Lung (tissue), 12 donors: ENCODE data around the gene RNU1-3. TPM values are rescaled to one million over a fixed set of nuclear protein-coding genes. Genes with fewer than 3 reads are reported as not detected.
"Not testable (repeated sequence)": the region's sequence is repeated elsewhere in the genome, so short reads cannot be mapped to it uniquely, and the experiment has no call there.

Source experiments
- ATAC-seq: fragments of 200-7000 bp; cut with Tn5 transposase; one replicate; pipeline ENCODE4 v1.9.1; 2020; ENCODE audit warnings: moderate number of reproducible peaks; ENCODE audit not compliant: insufficient read depth, low FRiP score
- DNase-seq, 3 donors: peaks; one replicate each; pipeline ENCODE4 v3.0.0-alpha.2; 2013 to 2017
- H3K27ac ChIP-seq, 2 donors: one replicate each; pipeline ENCODE4 v1.5.1; 2013; ENCODE audit warnings: mild to moderate bottlenecking in 2 of 2, moderate library complexity in 2 of 2, control low read depth in 1 of 2, inconsistent platforms in 1 of 2, low read depth in 1 of 2, low read length in 1 of 2
- H3K27me3 ChIP-seq, 3 donors: one replicate each; pipeline ENCODE4 v1.5.1; 2013; ENCODE audit warnings: low read length in 2 of 3; ENCODE audit not compliant: control insufficient read depth in 3 of 3, insufficient read depth in 3 of 3
- H3K36me3 ChIP-seq, 4 donors: one replicate each; pipeline ENCODE4 v1.5.1; 2013; ENCODE audit warnings: low read length in 4 of 4, mild to moderate bottlenecking in 1 of 4, moderate library complexity in 1 of 4; ENCODE audit not compliant: control insufficient read depth in 4 of 4, insufficient read depth in 4 of 4
- H3K4me1 ChIP-seq, 5 donors: one replicate each; pipeline ENCODE4 v1.5.1; 2013; ENCODE audit warnings: low read length in 5 of 5, mild to moderate bottlenecking in 2 of 5, moderate library complexity in 1 of 5; ENCODE audit not compliant: control insufficient read depth in 5 of 5, insufficient read depth in 5 of 5
- H3K4me3 ChIP-seq: one replicate; pipeline ENCODE4 v1.5.1; 2013; ENCODE audit warnings: mild to moderate bottlenecking, control low read depth, moderate library complexity
- H3K9ac ChIP-seq, 2 donors: one replicate each; pipeline ENCODE4 v1.5.1; 2013; ENCODE audit warnings: low read length in 2 of 2, control low read depth in 1 of 2; ENCODE audit not compliant: insufficient read depth in 1 of 2
- H3K9me3 ChIP-seq, 4 donors: one replicate each; pipeline ENCODE4 v1.5.1; 2013; ENCODE audit warnings: low read length in 3 of 4, mild to moderate bottlenecking in 1 of 4, moderate library complexity in 1 of 4; ENCODE audit not compliant: control insufficient read depth in 4 of 4, insufficient read depth in 3 of 4
- WGBS, 2 donors: extraction: QIAGEN DNeasy Blood & Tissue Kit; methylation state at CpG; one replicate each; pipeline ENCODE4 v1.1.7; 2013; 5-methylcytosine and 5-hydroxymethylcytosine counted together
- polyA plus RNA-seq, 2 donors: library from polyadenylated mRNA; stranded (reverse); fragments of 200-250 nt; gene quantifications; one replicate each; pipeline ENCODE4 v1.2.1, GENCODE V29; 2013
- total RNA-seq, 2 donors: library from RNA; depleted of rRNA in 1 of 2; stranded (reverse); fragments of >200 nt in 1 of 2; gene quantifications; one replicate each; pipeline ENCODE4 v1.2.1, GENCODE V29; 2014 to 2021
- TF ChIP-seq, protein P1 (sequence below): IDR thresholded peaks from 2 replicates; pipeline ENCODE4 v1.5.1; 2012; ENCODE audit warnings: mild to moderate bottlenecking; ENCODE audit errors: control extremely low read depth, extremely low read depth
- donor health status: control.
- donor health status: control.
- donor health status: Bipolar disorder and iron deficiency.
- donor health status: healthy.
- donor health status: DM: yes; HTN: yes; CAD: no.

RNU1-3 gene
- total and polyA plus RNA-seq, 4 donors, result under 0.01 to 3,134 TPM; not detected in 2

DNA sequence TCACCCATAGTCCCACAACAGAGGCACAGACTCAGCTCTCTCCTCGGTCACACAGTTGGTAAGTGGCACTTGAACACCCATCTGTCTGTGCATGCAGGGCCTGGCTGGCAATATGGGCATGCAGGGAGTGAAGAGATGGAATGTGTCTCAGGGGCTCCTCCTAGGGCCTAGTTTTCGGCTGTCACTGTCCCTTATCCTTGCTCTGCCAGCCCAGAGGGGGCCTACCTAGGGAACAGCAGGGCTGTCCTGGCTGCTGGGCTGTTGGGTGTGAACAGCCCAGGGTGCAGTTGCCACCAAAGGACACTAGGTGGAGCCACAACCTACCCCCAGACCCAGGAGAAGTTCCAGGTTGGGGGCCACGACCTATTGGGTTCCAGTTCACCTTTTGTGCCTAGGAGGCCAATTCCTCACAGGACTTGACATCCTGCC, 42.9 kb upstream of the RNU1-3 start:
- not testable (repeated sequence) for H3K4me1 ChIP-seq, ATAC-seq, H3K4me3 ChIP-seq, H3K27ac ChIP-seq, H3K9me3 ChIP-seq, H3K36me3 ChIP-seq, H3K9ac ChIP-seq, H3K27me3 ChIP-seq
- WGBS, 2 donors, result 24 to 50% methylated on average over 2 to 3 of the region's 3 CpGs
- TF ChIP-seq, protein P1, sequence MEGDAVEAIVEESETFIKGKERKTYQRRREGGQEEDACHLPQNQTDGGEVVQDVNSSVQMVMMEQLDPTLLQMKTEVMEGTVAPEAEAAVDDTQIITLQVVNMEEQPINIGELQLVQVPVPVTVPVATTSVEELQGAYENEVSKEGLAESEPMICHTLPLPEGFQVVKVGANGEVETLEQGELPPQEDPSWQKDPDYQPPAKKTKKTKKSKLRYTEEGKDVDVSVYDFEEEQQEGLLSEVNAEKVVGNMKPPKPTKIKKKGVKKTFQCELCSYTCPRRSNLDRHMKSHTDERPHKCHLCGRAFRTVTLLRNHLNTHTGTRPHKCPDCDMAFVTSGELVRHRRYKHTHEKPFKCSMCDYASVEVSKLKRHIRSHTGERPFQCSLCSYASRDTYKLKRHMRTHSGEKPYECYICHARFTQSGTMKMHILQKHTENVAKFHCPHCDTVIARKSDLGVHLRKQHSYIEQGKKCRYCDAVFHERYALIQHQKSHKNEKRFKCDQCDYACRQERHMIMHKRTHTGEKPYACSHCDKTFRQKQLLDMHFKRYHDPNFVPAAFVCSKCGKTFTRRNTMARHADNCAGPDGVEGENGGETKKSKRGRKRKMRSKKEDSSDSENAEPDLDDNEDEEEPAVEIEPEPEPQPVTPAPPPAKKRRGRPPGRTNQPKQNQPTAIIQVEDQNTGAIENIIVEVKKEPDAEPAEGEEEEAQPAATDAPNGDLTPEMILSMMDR, result peak; percentile 49
- DNase-seq, result peak in 1 of 3 donors; percentile 47

DNA sequence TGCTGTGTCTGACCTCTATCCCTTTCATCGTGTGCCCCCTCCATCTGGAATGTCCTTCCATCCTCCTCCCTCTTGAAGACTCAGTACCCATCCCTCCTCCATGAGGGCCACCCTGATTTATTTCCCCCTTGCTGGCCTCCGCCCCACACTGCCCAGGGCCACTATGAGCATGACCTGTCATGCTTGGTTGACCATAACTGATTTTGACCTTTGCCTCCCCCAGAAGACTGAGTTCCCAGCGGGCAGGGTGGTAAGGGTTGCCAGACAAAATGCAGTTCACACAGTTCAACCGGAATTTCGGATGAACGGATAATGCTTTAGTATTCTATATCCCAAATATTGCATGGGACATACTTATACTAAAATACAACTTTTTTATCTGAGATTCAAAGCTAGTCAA, 42.0 kb upstream of the RNU1-3 start:
- not testable (repeated sequence) for H3K4me1 ChIP-seq, ATAC-seq, H3K27me3 ChIP-seq, H3K4me3 ChIP-seq, H3K9ac ChIP-seq, H3K9me3 ChIP-seq, DNase-seq, H3K36me3 ChIP-seq, H3K27ac ChIP-seq
- WGBS, 2 donors, result no CpG with 5 or more reads among the region's 6 CpGs

DNA sequence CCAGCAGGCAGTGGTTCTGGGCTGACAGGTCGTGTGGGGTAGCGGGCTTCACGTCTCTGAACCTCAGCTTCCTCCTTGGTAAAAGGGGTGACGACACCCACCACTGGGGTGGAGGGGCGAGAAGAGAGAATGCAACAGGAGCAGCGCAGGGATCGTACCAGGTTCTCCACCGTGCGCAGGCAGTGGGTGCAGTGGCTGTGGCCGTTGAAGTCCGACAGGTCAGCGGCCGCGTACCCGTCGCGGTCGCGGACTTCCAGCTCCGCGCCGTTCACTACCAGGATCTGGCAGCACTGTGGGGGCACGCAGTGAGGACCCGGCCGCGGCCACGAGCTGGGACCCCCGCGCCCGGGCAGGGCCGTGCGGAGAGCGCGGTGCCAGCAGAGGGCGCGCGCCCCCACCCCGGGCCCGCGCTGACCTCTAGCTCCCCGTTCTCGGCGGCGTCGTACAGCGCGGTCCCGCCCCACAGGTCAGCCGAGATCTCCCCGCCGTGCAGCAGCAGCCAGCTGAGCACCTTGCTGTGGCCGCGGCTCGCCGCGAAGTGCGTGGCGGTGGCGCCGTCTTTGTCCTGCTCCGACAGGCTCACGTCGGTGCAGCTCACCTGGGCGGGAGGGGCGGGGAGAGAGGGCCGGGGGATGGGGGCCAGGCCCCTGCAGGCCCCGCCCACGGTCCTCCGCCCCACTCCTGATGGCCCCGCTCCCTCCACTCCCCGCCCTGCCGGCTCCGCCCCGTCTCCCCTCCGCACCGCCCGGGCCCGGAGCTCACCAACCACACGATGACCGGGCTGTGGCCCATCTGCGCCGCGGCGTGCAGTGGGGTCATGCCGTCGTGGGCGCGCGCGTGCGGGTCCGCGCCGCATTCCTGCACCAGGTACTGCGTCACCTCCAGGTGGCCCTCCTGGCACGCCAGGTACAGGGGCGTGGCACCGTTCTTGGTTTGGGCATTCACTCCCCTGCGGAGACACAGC, 40.7 kb upstream of the RNU1-3 start:
- not testable (repeated sequence) for DNase-seq, H3K36me3 ChIP-seq, H3K27ac ChIP-seq, H3K9me3 ChIP-seq, H3K27me3 ChIP-seq, H3K4me1 ChIP-seq, H3K9ac ChIP-seq, H3K4me3 ChIP-seq
- peak; percentile 76 for ATAC-seq
- WGBS, 2 donors, result 0 to 14% methylated on average over 5 to 70 of the region's 99 CpGs

DNA sequence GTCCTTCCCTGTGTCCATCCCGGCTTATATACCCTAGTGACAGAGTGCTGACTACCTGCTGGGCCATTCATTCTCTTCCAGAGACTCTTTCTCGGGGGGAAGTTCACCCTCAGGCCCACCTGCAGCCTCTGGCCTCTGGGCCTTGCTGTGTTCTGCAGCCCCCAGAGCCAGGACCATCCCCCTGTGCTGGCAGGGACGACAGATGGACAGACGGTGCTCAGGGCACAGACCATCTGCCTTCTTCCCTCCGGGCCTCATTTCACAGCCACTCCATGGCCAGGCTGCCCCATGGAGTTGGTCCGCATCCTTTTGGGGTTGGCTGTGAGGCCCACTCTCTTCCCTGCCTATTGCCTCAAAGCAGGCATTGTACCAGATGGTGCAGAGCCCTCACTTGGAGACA, 39.6 kb upstream of the RNU1-3 start:
- H3K36me3 ChIP-seq, H3K4me1 ChIP-seq, DNase-seq, ATAC-seq, H3K4me3 ChIP-seq, H3K9ac ChIP-seq, H3K27ac ChIP-seq, H3K27me3 ChIP-seq, H3K9me3 ChIP-seq: not testable (repeated sequence)
- 83 to 90% methylated on average over 3 to 6 of the region's 6 CpGs for WGBS, 2 donors

DNA sequence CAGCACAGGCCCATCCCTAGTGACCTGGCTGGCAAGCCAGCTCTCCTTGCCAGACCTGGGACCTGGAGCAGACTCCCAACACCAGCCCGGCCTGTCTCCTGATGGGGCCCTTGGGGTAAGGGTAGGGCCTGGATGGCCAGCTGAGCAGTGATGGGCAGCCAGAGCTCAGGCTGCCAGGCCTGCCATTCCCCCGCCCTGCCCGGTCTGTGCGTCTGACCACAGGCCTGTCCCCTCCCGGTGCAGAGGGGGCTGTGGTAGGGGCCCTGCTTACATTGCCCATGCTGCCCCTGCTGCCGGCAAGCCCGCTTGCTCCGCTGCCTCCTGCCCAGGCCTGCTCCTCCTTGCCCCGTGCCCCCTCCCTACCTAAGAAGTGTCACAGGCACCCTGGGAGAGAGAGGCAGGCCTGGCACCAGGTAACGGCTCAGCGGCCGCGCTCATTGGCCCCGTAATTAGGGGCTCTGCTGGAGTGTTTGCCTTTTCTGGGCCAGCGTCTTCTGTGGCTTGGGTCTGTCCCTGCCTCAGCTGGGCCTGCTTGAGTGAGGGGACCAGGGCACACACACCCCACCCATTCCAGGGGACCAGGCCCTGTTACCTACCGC, 37.9 kb upstream of the RNU1-3 start:
- not testable (repeated sequence) for H3K4me1 ChIP-seq, H3K9ac ChIP-seq, DNase-seq, ATAC-seq, H3K27me3 ChIP-seq, H3K27ac ChIP-seq, H3K9me3 ChIP-seq, H3K4me3 ChIP-seq, H3K36me3 ChIP-seq
- WGBS, 2 donors, result 86 to 100% methylated on average over 3 to 11 of the region's 16 CpGs

DNA sequence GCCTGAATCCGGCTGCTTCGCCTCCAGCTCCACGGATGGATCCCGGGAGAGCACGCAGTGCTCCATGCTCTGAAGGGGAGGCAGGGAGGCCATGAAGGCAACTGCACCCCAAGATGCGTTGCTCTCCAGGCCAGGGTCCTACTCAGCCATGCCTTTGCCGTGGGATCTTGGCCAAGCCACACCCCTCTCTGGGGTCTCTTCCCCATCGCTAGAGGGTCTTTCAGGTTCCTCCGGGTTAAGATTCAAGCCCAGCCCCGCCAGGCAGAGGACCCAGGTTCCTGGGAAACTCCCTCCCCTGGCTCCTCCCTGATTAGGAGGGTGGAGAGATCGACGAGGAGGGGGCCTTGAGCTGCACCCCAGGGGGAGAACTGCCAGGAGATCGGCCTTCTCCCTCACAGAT, 37.3 kb upstream of the RNU1-3 start:
- not testable (repeated sequence) for H3K9ac ChIP-seq, H3K36me3 ChIP-seq, DNase-seq, ATAC-seq, H3K4me1 ChIP-seq, H3K9me3 ChIP-seq, H3K27me3 ChIP-seq, H3K4me3 ChIP-seq, H3K27ac ChIP-seq
- WGBS, 2 donors, result 63 to 82% methylated on average over 5 to 7 of the region's 13 CpGs

DNA sequence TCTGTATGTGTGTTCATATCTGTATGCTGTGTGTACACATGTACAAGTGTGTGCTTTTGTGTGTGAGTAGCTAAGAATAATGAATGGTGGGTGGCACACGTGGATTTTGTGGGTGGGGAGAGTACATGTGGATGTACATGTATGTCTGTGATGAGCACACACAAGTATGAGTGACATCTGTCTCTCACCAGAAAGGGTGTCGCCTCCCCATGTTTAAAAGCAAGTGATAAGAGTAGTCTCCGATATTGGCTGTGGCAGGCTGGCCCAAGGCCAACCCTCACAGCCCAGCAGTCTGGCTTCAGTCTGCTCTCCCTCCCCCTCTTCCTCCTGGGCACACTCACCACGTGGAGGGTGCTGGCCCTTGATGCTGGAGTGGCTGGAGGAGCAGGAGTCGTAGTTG, 36.9 kb upstream of the RNU1-3 start:
- not testable (repeated sequence) for ATAC-seq, H3K36me3 ChIP-seq, DNase-seq, H3K9me3 ChIP-seq, H3K4me1 ChIP-seq, H3K27me3 ChIP-seq, H3K9ac ChIP-seq, H3K4me3 ChIP-seq, H3K27ac ChIP-seq
- 33 to 47% methylated on average over 2 to 3 of the region's 5 CpGs for whole genome bisulfite sequencing, 2 donors
